ENCODE results near the gene MFSD11.
"Not testable (repeated sequence)": the region's sequence is repeated elsewhere in the genome, so short reads cannot be mapped to it uniquely, and the experiment has no call there.

Gene MFSD11

GRCh38 chr17:76727745-76728456 is 10.0 kb upstream of the MFSD11 start:
- no peak for DNase-seq

GRCh38 chr17:76731800-76732733 is 5.9 kb upstream of the MFSD11 start:
- DNase-seq, result not testable (repeated sequence)

- no peak for DNase-seq
Observed at GRCh38 chr17:76732734-76733617, 4.9 kb upstream of the MFSD11 start.

DNA sequence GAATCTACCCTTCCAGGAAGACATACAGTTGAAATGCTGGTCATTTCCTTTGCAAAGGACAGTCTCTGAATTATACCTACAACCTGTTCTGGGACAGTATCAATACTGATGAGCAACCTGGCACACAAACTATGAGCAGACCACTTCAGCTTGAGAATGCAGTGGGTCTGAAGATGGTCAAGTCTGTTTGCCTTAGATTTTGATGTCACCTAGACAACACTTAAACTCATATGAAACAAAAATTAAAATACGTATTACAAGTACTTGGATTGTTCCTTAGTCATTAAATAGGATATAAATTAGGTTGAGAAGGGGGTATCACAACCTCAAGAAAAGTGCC is 4.3 kb upstream of the MFSD11 start:
- no peak for DNase-seq

DNA sequence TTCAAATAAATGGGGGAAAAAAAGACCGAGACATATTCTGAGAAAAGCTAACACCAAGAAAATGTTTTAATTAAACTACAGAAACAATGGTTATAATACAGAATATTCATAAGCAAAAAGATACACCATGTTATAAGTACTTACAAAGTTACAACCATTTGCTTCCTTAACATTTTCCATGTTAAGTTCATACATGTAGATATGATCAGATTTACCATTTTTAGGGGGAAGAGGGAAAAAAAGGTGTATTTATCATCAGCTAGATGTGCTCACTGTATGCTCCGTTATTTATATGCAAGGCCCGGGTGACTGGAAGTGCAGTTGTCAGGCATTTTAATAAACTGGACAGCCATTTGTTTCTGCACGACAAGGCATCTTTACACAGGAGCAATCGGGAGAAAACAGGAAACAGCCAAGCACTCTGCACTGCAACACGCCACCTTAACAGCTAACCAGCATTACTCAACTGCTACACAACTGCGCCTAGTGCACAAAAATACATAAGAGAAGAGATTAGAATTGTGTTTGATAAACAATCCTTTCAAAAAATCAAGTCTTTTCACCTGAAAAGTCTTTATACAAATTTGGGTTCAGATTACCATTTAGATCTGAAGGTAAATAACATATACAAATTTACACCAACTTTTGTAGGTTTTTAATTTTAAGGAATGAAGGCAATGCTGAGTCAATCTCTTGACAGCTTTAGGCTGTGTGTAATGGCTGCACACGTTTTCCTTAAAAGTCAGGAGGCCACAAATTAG is 3.7 kb upstream of the MFSD11 start:
- no peak for DNase-seq

GRCh38 chr17:76735006-76735405 is 2.9 kb upstream of the MFSD11 start:
- DNase-seq, result no peak

GRCh38 chr17:76735586-76736348 is 2.2 kb upstream of the MFSD11 start:
- no peak for DNase-seq

DNA sequence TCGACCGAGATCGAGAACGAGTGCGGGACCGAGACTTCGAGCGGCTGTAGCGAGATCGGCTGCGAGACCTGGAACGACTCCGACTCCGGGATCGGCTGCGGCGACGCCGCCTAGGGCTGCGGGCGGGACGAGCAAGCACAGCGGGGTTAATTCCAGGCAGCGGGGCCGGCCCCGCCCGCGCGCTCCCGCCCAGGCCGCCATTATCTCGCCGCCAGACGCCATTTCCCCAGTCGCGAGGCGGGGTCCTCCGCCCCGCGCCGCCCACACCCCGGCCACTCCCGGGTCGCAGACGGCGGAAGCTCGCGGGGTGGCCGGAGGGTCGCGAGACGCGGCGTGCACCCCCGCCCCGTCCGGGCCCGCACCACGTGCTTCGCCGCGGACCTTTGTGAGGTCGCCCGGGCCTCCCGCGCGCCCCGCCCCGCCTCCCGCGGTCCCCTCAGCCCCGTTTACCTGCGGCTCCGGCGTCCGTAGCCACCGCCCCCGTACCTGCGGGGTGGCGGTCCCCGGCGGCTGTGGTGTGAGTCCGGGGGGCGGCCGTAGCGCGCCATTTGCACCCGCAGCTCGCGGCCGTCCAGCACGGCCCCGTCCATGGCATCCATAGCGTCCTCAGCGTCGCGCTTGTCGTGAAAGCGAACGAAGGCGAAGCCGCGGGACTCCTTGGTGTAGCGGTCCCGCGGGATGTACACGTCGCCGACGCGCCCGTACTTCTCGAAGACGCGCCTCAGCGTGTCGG is 1.4 kb upstream of the MFSD11 start:
- peak; percentile 57 to 64 for DNase-seq

DNA sequence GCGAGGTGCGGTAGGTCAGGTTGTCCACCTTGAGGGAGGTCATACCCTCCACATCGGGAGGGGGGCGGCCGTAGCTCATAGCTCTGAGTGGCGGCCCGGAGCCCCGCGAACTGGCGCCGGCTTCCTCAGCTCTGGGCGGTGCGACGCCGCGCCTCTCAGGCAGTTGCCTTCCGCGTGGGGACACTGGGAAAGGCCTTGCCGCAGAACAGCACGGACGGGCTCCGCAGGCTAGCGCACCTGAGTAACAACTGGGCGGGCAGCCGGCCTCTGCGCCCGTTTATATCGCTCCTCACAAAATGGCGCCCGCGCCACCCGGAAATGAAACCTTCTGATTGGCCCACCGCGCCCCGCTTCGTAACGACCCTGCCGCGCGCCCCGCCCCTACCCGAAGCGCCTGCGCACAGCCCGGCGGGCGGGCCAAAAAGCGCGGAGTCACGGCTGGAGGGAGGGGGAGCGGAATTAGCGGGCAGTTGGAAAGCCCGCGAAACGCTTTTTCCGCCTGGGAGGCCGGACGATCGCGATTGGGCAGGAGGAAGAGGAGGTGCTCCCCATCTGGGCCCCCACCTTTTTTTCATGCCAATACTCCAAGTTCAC is 740 bp upstream of the MFSD11 start, which contains the start of gene SRSF2:
TSS of gene SRSF2 (minus strand) at position 250 of the 594 bp plus-strand sequence. CDS start at position 79, 171 bp downstream.
- peak; percentile 96 to 97 for DNase-seq

DNA sequence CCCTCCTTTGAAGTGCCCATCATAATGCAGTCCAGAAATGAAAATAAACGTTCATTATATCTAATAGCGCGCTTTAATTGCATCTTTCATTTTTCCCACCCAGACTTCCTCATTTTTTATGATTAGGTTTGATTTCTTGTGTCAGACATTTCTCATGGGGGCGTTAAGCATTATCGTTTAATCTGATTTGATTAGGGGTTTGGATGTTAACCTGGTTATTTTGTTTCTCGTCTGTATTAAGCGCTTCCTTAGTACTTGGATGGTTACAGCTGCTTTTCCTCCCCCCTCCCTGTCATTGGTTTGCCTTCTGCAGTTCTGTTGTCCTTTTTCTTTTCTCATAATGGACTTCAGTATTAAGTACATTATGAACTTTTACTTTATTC is 540 bp downstream of the MFSD11 start:
- DNase-seq, result no peak

- not testable (repeated sequence) for DNase-seq
Observed at GRCh38 chr17:76739568-76740115, 1.7 kb downstream of the MFSD11 start.

DNA sequence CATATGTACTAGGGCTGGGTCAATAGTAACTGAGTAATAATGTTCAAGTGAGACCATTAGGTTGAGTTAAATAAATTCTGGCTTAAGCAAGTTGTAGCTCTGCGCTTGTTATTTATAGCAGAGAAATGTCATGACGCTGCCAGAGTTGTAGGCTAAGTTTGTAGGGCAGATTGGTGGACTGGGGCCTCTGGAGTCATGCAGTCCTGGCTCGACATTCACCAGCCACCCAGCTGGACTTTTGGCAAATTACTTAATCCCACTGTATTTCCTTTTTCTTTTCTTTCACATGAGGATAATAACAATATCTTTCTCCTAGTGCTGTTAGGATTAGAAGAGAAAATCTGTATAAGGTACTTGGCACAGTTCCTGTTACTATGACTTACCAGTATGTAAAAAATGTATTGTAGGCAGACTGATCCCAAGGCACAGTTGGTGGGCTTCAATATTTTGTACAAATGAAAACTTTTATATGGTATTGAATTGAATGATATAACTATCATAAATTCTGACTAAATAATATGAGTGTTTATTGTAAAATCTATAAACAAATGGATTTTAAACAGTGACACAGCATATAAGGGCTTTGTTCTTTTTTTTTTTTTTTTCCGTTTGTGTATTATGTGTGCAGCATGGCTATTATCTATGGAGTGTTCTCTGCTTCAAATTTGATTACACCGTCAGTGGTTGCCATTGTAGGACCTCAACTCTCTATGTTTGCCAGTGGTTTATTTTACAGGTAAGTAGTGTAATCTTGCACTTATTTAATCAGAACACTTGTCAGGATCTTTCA is 2.6 kb downstream of the MFSD11 start:
- DNase-seq, result no peak

DNA sequence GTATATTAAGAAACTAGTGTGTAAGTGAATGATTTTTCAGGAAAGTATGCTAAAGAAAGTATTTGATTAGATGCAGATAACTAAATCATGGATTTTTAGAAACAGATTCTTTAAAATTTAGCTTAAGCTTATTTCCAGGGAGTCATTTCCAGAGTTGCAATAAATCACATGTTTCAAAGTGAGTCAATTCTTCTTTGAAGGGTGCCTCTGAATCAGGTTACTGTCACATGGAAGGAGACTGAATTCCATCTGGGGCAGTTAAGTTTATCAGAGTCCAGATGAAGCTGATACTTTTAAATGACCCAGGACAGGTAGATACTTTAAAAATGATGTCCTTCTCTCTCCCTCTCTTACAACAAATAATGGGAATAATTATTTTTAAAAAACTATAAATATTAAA is 5.0 kb downstream of the MFSD11 start:
- DNase-seq, result no peak

DNA sequence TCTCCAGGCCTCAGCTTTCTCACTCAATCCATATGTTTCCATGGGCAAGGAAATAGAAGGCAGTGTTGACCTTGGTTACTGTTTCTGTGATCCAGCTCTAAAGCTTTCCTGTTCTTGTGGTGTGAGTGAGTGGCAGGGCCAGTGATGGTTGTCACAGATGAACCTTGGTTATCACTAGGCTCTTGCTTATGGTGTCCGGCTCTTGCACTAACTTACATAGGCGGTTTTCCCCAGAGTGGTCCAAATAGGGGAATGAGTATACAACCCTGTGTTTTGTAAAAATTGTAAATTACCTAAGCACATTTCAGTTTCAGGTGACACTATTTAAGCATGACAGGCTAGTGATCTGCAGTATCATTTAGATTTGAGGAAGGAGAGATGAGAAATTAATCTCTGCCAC is 6.8 kb downstream of the MFSD11 start:
- DNase-seq, result no peak

- DNase-seq, result not testable (repeated sequence)
Observed at GRCh38 chr17:76745785-76746184, 7.9 kb downstream of the MFSD11 start.

- DNase-seq, result no peak
Observed at GRCh38 chr17:76747716-76748363, 9.9 kb downstream of the MFSD11 start.

GRCh38 chr17:76748657-76749056 is 10.7 kb downstream of the MFSD11 start:
- no peak for DNase-seq

GRCh38 chr17:76751416-76751993 is 13.6 kb downstream of the MFSD11 start:
- DNase-seq, result no peak
